ENCODE data around the gene CTSW. TPM values are rescaled to one million over a fixed set of nuclear protein-coding genes. Genes with fewer than 3 reads are reported as not detected.

CTSW gene
- polyA plus RNA-seq, 3 donors = 0.71 to 1.3 (median 0.78) TPM

DNA sequence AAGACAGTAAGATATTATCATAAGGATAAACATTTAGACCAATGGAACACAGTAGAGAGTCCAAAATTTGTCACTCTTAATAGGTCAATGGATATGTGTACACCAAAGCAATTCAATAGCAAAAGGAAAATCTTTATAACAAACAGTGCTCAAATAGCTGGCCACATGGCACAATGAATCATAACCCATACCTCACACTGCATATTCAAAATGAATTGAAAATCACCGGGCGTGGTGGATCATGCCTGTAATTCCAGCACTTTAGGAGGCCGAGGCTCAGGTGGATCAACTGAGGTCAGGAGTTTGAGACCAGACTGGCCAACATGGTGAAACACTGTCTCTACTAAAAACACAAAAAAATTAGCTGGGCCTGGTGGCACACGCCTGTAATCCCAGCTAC, 37.5 kb upstream of the CTSW start:
- peaks cover 0 to 2% of the 10 kb centered on the region in 2 donors for H3K9me3 ChIP-seq (replicated peaks in 1 of 2; ENCODE audit: control insufficient read depth in 1 of 2, insufficient read depth in 1 of 2, low read length in 2 of 2)
- Mint-ChIP-seq H3K27me3 (ENCODE audit: low read depth in 3 of 3) (peaks cover 0 to 3% (median 2%) of the 10 kb centered on the region in 3 donors), H3K4me3 (no peak overlapping the region), H3K36me3 (no peaks in the 10 kb centered on the region), H3K27ac (no peak overlapping the region), H3K9me3 (peaks cover 0 to 6% (median 0%) of the 10 kb centered on the region in 7 donors), H3K4me1 (no peaks in the 10 kb centered on the region)
- TF ChIP-seq, protein P1, sequence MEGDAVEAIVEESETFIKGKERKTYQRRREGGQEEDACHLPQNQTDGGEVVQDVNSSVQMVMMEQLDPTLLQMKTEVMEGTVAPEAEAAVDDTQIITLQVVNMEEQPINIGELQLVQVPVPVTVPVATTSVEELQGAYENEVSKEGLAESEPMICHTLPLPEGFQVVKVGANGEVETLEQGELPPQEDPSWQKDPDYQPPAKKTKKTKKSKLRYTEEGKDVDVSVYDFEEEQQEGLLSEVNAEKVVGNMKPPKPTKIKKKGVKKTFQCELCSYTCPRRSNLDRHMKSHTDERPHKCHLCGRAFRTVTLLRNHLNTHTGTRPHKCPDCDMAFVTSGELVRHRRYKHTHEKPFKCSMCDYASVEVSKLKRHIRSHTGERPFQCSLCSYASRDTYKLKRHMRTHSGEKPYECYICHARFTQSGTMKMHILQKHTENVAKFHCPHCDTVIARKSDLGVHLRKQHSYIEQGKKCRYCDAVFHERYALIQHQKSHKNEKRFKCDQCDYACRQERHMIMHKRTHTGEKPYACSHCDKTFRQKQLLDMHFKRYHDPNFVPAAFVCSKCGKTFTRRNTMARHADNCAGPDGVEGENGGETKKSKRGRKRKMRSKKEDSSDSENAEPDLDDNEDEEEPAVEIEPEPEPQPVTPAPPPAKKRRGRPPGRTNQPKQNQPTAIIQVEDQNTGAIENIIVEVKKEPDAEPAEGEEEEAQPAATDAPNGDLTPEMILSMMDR (IDR thresholded peaks at IDR 0.05) = no peak
- H3K9ac ChIP-seq (ENCODE audit: insufficient read depth, low read length, poor library complexity, severe bottlenecking) = no peak overlapping the region
- H3K79me2 ChIP-seq (ENCODE audit: insufficient read depth, low read length) = no peaks in the 10 kb centered on the region
- H3K36me3 ChIP-seq (replicated peaks in 1 of 2; ENCODE audit: control insufficient read depth in 1 of 2, insufficient read depth in 2 of 2, low read length in 2 of 2) = no peaks in the 10 kb centered on the region
- H4K20me1 ChIP-seq (ENCODE audit: insufficient read depth, low read length) = no peaks in the 10 kb centered on the region
- no peak overlapping the region for H3K4me2 ChIP-seq (replicated peaks; ENCODE audit: extremely low read depth, low read length, poor library complexity, severe bottlenecking)
- no peak overlapping the region for H3K27ac ChIP-seq (ENCODE audit: low read depth in 1 of 2, low read length in 2 of 2)
- no peak overlapping the region for H2AFZ ChIP-seq (ENCODE audit: insufficient read depth, low read depth, low read length, poor library complexity, severe bottlenecking)
- H3K4me3 ChIP-seq (replicated peaks in 1 of 3; ENCODE audit: low read depth in 2 of 3, low read length in 3 of 3) = no peak overlapping the region
- intact Hi-C loops (cut with micrococcal nuclease) = no loop called here
- no peaks in the 10 kb centered on the region for H3K4me1 ChIP-seq (ENCODE audit: control insufficient read depth in 1 of 2, insufficient read depth in 2 of 2, low read length in 2 of 2)
- WGBS (ENCODE audit: insufficient coverage) = 100% methylated on average over 4 of the region's 4 CpGs
- no peaks in the 10 kb centered on the region for H3K27me3 ChIP-seq (ENCODE audit: control insufficient read depth in 2 of 2, insufficient read depth in 2 of 2, low read length in 2 of 2)
- DNase-seq = no peak

DNA sequence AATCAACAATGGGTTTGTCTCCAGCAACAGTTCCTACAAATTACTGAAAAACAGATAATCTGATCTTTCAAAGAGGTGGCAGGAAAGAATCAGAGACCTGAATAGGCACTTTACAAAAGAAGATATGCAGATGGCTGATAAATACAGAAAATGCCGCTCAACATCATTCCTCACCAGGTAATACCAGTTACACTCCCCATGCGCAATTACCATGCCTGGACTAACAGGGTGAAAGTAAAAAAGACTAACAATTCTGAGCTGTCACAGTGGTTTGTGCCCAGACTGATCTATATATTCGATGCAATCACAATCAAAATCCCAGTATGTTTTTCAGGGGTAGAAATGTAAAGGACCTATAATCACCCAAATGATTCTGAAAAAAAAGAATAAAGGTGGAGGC, 35.8 kb upstream of the CTSW start:
- Histone ChIP-seq H3K36me3 (replicated peaks in 1 of 2; ENCODE audit: control insufficient read depth in 1 of 2, insufficient read depth in 2 of 2, low read length in 2 of 2) (no peaks in the 10 kb centered on the region), H3K4me2 (replicated peaks; ENCODE audit: extremely low read depth, low read length, poor library complexity, severe bottlenecking) (no peak overlapping the region), H3K79me2 (ENCODE audit: insufficient read depth, low read length) (no peaks in the 10 kb centered on the region), H4K20me1 (ENCODE audit: insufficient read depth, low read length) (no peaks in the 10 kb centered on the region), H3K9ac (ENCODE audit: insufficient read depth, low read length, poor library complexity, severe bottlenecking) (no peak overlapping the region), H3K27me3 (ENCODE audit: control insufficient read depth in 2 of 2, insufficient read depth in 2 of 2, low read length in 2 of 2) (no peaks in the 10 kb centered on the region), H3K9me3 (replicated peaks in 1 of 2; ENCODE audit: control insufficient read depth in 1 of 2, insufficient read depth in 1 of 2, low read length in 2 of 2) (no peaks in the 10 kb centered on the region), H3K4me3 (replicated peaks in 1 of 3; ENCODE audit: low read depth in 2 of 3, low read length in 3 of 3) (no peak overlapping the region), H3K27ac (ENCODE audit: low read depth in 1 of 2, low read length in 2 of 2) (no peak overlapping the region), H3K4me1 (ENCODE audit: control insufficient read depth in 1 of 2, insufficient read depth in 2 of 2, low read length in 2 of 2) (no peaks in the 10 kb centered on the region), H2AFZ (ENCODE audit: insufficient read depth, low read depth, low read length, poor library complexity, severe bottlenecking) (no peak overlapping the region)
- peaks cover 0 to 5% (median 3%) of the 10 kb centered on the region in 3 donors for H3K27me3 Mint-ChIP-seq (ENCODE audit: low read depth in 3 of 3)
- H3K4me3 Mint-ChIP-seq = no peak overlapping the region
- no peaks in the 10 kb centered on the region for H3K9me3 Mint-ChIP-seq
- H3K36me3 Mint-ChIP-seq = no peaks in the 10 kb centered on the region
- intact Hi-C loops (cut with micrococcal nuclease) = no loop called here
- no peaks in the 10 kb centered on the region for H3K4me1 Mint-ChIP-seq
- H3K27ac Mint-ChIP-seq = no peak overlapping the region
- no CpG with 5 or more reads among the region's 3 CpGs for WGBS (ENCODE audit: insufficient coverage)
- TF ChIP-seq, protein P1 (IDR thresholded peaks at IDR 0.05) = no peak
- no peak for DNase-seq
